Measurements from ENCODE around the gene RTTN. TPM values are rescaled to one million over a fixed set of nuclear protein-coding genes. Genes with fewer than 3 reads are reported as not detected.

The RTTN gene
- total and polyA plus RNA-seq, 2 of the 4 experiments (the other 2 are of a cell fraction) = 5.8 to 19.9 TPM

DNA sequence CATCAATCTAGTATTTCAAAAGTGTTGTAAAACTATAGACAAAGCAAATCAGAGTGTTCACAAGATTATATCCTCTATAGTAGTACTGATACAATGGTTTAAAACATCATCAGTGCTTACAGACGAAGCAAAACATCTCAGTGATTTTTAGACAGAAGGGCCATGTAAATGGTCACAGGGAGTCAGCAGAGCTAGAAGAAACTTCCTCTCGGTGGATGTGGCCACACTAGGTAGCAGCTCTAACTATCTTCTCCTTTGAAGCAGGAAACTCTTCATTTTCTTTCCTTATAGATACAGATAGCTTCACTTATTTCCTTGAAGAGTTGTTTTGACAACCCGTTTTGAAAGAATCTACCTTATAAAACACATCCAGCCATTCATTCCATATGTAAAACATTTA is 177.4 kb downstream of the RTTN start:
- dilution Hi-C loops (cut with HindIII; ENCODE audit: low sequenced_read_pairs, unreplicated experiment) = no loop called here

More for the DNA sequence above, 177.4 kb downstream of the RTTN start:
- no peak overlapping the region for H3K4ac ChIP-seq (ENCODE audit: low read depth, low read length)
- no peak overlapping the region for H2BK15ac ChIP-seq (ENCODE audit: low read depth, low read length)
- no peaks in the 10 kb centered on the region for H3K9me3 ChIP-seq (ENCODE audit: control insufficient read depth, insufficient read depth, low read length)
- H3K56ac ChIP-seq (ENCODE audit: extremely low read depth, insufficient read depth, low read length) = no peak overlapping the region
- no peak overlapping the region for H4K91ac ChIP-seq (ENCODE audit: insufficient read depth, low read depth, low read length)
- no peak overlapping the region for H3K14ac ChIP-seq (replicated peaks; ENCODE audit: low read depth, low read length)
- no peaks in the 10 kb centered on the region for H3K79me1 ChIP-seq (ENCODE audit: low read depth in 1 of 2, low read length in 2 of 2)
- DNase-seq (no peak), ATAC-seq (ENCODE audit: low read depth) (no peak)
- H3K4me2 ChIP-seq (ENCODE audit: low read depth, low read length) = no peak overlapping the region
- ChIA-PET CTCF (no interaction called here), POLR2A (ENCODE audit: unreplicated experiment) (no interaction called here)
- WGBS, 2 experiments (ENCODE audit: extremely low coverage in 2 of 2, insufficient read length in 1 of 2) = no CpG with 5 or more reads among the region's 3 CpGs
- intact Hi-C loops (cut with micrococcal nuclease) (no loop called here), in situ Hi-C loops (cut with MboI; ENCODE audit: low sequenced_read_pairs) (no loop called here)
- no peaks in the 10 kb centered on the region for H3K9me1 ChIP-seq (ENCODE audit: insufficient read depth, low read length)
- BruUV-seq (replicated peaks) = no TSS peak
- no peak overlapping the region for H3K9ac ChIP-seq (ENCODE audit: low read depth, low read length)
- H4K8ac ChIP-seq (ENCODE audit: low read depth in 2 of 2, low read length in 2 of 2) = no peak overlapping the region
- no peak overlapping the region for H2AK5ac ChIP-seq (ENCODE audit: low read depth, low read length)
- H3K27ac ChIP-seq (ENCODE audit: insufficient read depth, low read length) = no peak overlapping the region
- no peak overlapping the region for H3K18ac ChIP-seq (ENCODE audit: low read depth, low read length)
- peaks cover 2% of the 10 kb centered on the region; the same call in 1 of the 2 replicates for H3K36me3 ChIP-seq (ENCODE audit: control insufficient read depth, insufficient read depth, low read length)
- no peak overlapping the region for H3K23ac ChIP-seq (ENCODE audit: low read depth, low read length)
- no peaks in the 10 kb centered on the region for H4K20me1 ChIP-seq (ENCODE audit: insufficient read depth, low read length)
- no peaks in the 10 kb centered on the region for H3K27me3 ChIP-seq (ENCODE audit: control insufficient read depth, insufficient read depth, low read length)
- no peak overlapping the region for H4K5ac ChIP-seq (ENCODE audit: low read depth, low read length)
- H2AFZ ChIP-seq (replicated peaks; ENCODE audit: low read length, poor library complexity) = no peak overlapping the region
- no peak overlapping the region for H2BK20ac ChIP-seq (ENCODE audit: low read depth, low read length)
- H3K4me1 ChIP-seq (ENCODE audit: control insufficient read depth, insufficient read depth, low read length) = no peaks in the 10 kb centered on the region
- TF ChIP-seq MAFK (IDR thresholded peaks at IDR 0.05; ENCODE audit: low read depth, low read length) (no peak), POLR2A (IDR thresholded peaks at IDR 0.05; ENCODE audit: low read depth, low read length) (no peak), FOS (IDR thresholded peaks at IDR 0.05; ENCODE audit: low read depth, low read length) (no peak), RCOR1 (IDR thresholded peaks at IDR 0.05; ENCODE audit: insufficient replicate concordance, low read length) (no peak), SMC3 (IDR thresholded peaks at IDR 0.05; ENCODE audit: low read depth, low read length) (no peak), CEBPB (IDR thresholded peaks at IDR 0.05; ENCODE audit: low read depth, low read length) (no peak), RFX5 (IDR thresholded peaks at IDR 0.05; ENCODE audit: low read depth, low read length) (no peak), NFE2L2 (IDR thresholded peaks at IDR 0.05; ENCODE audit: low read depth, low read length) (no peak), BHLHE40 (IDR thresholded peaks at IDR 0.05; ENCODE audit: low read depth, low read length) (no peak), CHD1 (IDR thresholded peaks at IDR 0.05; ENCODE audit: low read depth, low read length) (no peak)
- TF ChIP-seq, protein P1, sequence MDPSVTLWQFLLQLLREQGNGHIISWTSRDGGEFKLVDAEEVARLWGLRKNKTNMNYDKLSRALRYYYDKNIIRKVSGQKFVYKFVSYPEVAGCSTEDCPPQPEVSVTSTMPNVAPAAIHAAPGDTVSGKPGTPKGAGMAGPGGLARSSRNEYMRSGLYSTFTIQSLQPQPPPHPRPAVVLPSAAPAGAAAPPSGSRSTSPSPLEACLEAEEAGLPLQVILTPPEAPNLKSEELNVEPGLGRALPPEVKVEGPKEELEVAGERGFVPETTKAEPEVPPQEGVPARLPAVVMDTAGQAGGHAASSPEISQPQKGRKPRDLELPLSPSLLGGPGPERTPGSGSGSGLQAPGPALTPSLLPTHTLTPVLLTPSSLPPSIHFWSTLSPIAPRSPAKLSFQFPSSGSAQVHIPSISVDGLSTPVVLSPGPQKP (IDR thresholded peaks at IDR 0.05; ENCODE audit: borderline replicate concordance, low read depth, low read length) = no peak
- TF ChIP-seq, protein P2, sequence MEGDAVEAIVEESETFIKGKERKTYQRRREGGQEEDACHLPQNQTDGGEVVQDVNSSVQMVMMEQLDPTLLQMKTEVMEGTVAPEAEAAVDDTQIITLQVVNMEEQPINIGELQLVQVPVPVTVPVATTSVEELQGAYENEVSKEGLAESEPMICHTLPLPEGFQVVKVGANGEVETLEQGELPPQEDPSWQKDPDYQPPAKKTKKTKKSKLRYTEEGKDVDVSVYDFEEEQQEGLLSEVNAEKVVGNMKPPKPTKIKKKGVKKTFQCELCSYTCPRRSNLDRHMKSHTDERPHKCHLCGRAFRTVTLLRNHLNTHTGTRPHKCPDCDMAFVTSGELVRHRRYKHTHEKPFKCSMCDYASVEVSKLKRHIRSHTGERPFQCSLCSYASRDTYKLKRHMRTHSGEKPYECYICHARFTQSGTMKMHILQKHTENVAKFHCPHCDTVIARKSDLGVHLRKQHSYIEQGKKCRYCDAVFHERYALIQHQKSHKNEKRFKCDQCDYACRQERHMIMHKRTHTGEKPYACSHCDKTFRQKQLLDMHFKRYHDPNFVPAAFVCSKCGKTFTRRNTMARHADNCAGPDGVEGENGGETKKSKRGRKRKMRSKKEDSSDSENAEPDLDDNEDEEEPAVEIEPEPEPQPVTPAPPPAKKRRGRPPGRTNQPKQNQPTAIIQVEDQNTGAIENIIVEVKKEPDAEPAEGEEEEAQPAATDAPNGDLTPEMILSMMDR (conservative IDR thresholded peaks at IDR 0.05; ENCODE audit: low read depth, low read length) = no peak
- TF ChIP-seq, protein P3, sequence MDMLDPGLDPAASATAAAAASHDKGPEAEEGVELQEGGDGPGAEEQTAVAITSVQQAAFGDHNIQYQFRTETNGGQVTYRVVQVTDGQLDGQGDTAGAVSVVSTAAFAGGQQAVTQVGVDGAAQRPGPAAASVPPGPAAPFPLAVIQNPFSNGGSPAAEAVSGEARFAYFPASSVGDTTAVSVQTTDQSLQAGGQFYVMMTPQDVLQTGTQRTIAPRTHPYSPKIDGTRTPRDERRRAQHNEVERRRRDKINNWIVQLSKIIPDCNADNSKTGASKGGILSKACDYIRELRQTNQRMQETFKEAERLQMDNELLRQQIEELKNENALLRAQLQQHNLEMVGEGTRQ (IDR thresholded peaks at IDR 0.05; ENCODE audit: low read depth, low read length) = no peak
- no peak overlapping the region for H3K4me3 ChIP-seq (ENCODE audit: insufficient read depth, low read depth, low read length)
- no peak overlapping the region for H2BK120ac ChIP-seq (ENCODE audit: low read depth, low read length)
- no peak overlapping the region for H2AK9ac ChIP-seq (replicated peaks; ENCODE audit: low read depth, low read length, poor library complexity)
- no peak overlapping the region for H2BK5ac ChIP-seq (ENCODE audit: low read depth, low read length, poor library complexity, severe bottlenecking)
